ENCODE results near the gene DDX60.

Gene DDX60

GRCh38 chr4:168188754-168189153, 129.8 kb downstream of the DDX60 start:
- no peak overlapping the region for H3K4me2 ChIP-seq (ENCODE audit: low read length)
- H3K9me2 ChIP-seq (ENCODE audit: low read depth, low read length): no peaks in the 10 kb centered on the region
- no peaks in the 10 kb centered on the region for H4K20me1 ChIP-seq (ENCODE audit: insufficient read depth, low read length)
- no peaks in the 10 kb centered on the region for H3K36me3 ChIP-seq (ENCODE audit: insufficient read depth, low read length)
- H3K27me3 ChIP-seq (ENCODE audit: insufficient read depth, low read length): no peaks in the 10 kb centered on the region
- no peaks in the 10 kb centered on the region for H3K4me1 ChIP-seq (ENCODE audit: insufficient read depth, low read length, severe bottlenecking)
- no peak overlapping the region for H3K27ac ChIP-seq (ENCODE audit: low read depth, low read length, poor library complexity, severe bottlenecking)
- no peaks in the 10 kb centered on the region for H3K79me2 ChIP-seq (ENCODE audit: insufficient read depth, low read length)
- no peak for TF ChIP-seq CTCF (IDR thresholded peaks at IDR 0.05; ENCODE audit: low read length)
- TF ChIP-seq EZH2 (IDR thresholded peaks at IDR 0.05; ENCODE audit: borderline replicate concordance, low read length): no peak
- no peaks in the 10 kb centered on the region for H3K9me3 ChIP-seq (ENCODE audit: low read length)
- H3K4me3 ChIP-seq (ENCODE audit: low read depth, low read length, poor library complexity, severe bottlenecking): no peak overlapping the region
- no peaks in the 10 kb centered on the region for H3F3A ChIP-seq (ENCODE audit: insufficient read depth, low read length)
- H2AFZ ChIP-seq (ENCODE audit: low read length): no peak overlapping the region
- no peak overlapping the region for H3K9ac ChIP-seq (ENCODE audit: low read length)

- Histone ChIP-seq H3K27me3 (ENCODE audit: insufficient read depth, low read length) (no peaks in the 10 kb centered on the region), H3K4me2 (ENCODE audit: low read length) (no peak overlapping the region), H3K27ac (ENCODE audit: low read depth, low read length, poor library complexity, severe bottlenecking) (no peak overlapping the region)
Measured at GRCh38 chr4:168183717-168184571, 134.6 kb downstream of the DDX60 start.

GRCh38 chr4:168177546-168178149, 140.9 kb downstream of the DDX60 start:
- Histone ChIP-seq H3K9ac (ENCODE audit: low read length) (no peak overlapping the region), H3K36me3 (ENCODE audit: insufficient read depth, low read length) (no peaks in the 10 kb centered on the region), H3K4me2 (ENCODE audit: low read length) (no peak overlapping the region), H3K4me1 (ENCODE audit: insufficient read depth, low read length, severe bottlenecking) (no peaks in the 10 kb centered on the region), H4K20me1 (ENCODE audit: insufficient read depth, low read length) (no peaks in the 10 kb centered on the region), H3K79me2 (ENCODE audit: insufficient read depth, low read length) (no peaks in the 10 kb centered on the region), H3K9me3 (ENCODE audit: low read length) (no peaks in the 10 kb centered on the region), H3K27me3 (ENCODE audit: insufficient read depth, low read length) (no peaks in the 10 kb centered on the region), H2AFZ (ENCODE audit: low read length) (no peak overlapping the region), H3F3A (ENCODE audit: insufficient read depth, low read length) (no peaks in the 10 kb centered on the region), H3K27ac (ENCODE audit: low read depth, low read length, poor library complexity, severe bottlenecking) (no peak overlapping the region), H3K9me2 (ENCODE audit: low read depth, low read length) (no peaks in the 10 kb centered on the region), H3K4me3 (ENCODE audit: low read depth, low read length, poor library complexity, severe bottlenecking) (no peak overlapping the region)
- TF ChIP-seq CTCF (IDR thresholded peaks at IDR 0.05; ENCODE audit: low read length) (no peak), EZH2 (IDR thresholded peaks at IDR 0.05; ENCODE audit: borderline replicate concordance, low read length) (no peak)

More at GRCh38 chr4:168183717-168184571, 134.6 kb downstream of the DDX60 start:
- H3F3A ChIP-seq (ENCODE audit: insufficient read depth, low read length): no peaks in the 10 kb centered on the region
- H3K9me2 ChIP-seq (ENCODE audit: low read depth, low read length): no peaks in the 10 kb centered on the region
- TF ChIP-seq CTCF (IDR thresholded peaks at IDR 0.05; ENCODE audit: low read length) (peak; percentile 47; the same call in 1 of the 2 replicates), EZH2 (IDR thresholded peaks at IDR 0.05; ENCODE audit: borderline replicate concordance, low read length) (no peak)
- H4K20me1 ChIP-seq (ENCODE audit: insufficient read depth, low read length): no peaks in the 10 kb centered on the region
- H3K4me1 ChIP-seq (ENCODE audit: insufficient read depth, low read length, severe bottlenecking): no peaks in the 10 kb centered on the region
- no peak overlapping the region for H3K4me3 ChIP-seq (ENCODE audit: low read depth, low read length, poor library complexity, severe bottlenecking)
- H2AFZ ChIP-seq (ENCODE audit: low read length): no peak overlapping the region
- no peaks in the 10 kb centered on the region for H3K9me3 ChIP-seq (ENCODE audit: low read length)
- no peaks in the 10 kb centered on the region for H3K36me3 ChIP-seq (ENCODE audit: insufficient read depth, low read length)
- no peak overlapping the region for H3K9ac ChIP-seq (ENCODE audit: low read length)
- H3K79me2 ChIP-seq (ENCODE audit: insufficient read depth, low read length): no peaks in the 10 kb centered on the region

Data from OCI-LY1 (cell line).